PC-9 (cell line): ENCODE measurements around the gene STK10. TPM values are rescaled to one million over a fixed set of nuclear protein-coding genes. Genes with fewer than 3 reads are reported as not detected.

ENCODE experiments used
- BruUV-seq: library from RNA; stranded (reverse); fragments of 400-500 nt; replicated peaks from 2 replicates; lab custom pipeline; 2021; lab: Mats Ljungman, UMichigan
- CTCF ChIA-PET: fragments of 300-600 bp; sonication (Branson Sonifier 250); formaldehyde crosslinking; loops from one replicate; lab custom pipeline; 2022; ENCODE audit warnings: antibody characterized with exemption; lab: Charles Lee
- POLR2A ChIA-PET: fragments of 300-600 bp; sonication (Branson Sonifier 250); formaldehyde crosslinking; loops from one replicate; lab custom pipeline; 2022; ENCODE audit warnings: antibody characterized with exemption; ENCODE audit not compliant: unreplicated experiment; lab: Charles Lee
- DNase-seq, 2 experiments: peaks; one replicate each; pipeline versions ENCODE4 v3.0.0 to v3.0.0-alpha.2; 2015 to 2022; ENCODE audit warnings: mixed read lengths in 1 of 2
- H2AFZ ChIP-seq: fragments of 200-600 bp; sonication (generic); 2 replicates; pipeline ENCODE4 v1.8.1; 2017; ENCODE audit warnings: antibody characterized with exemption
- H3F3A ChIP-seq: fragments of 200-600 bp; sonication (generic); 2 replicates; pipeline ENCODE4 v1.8.1; 2017; ENCODE audit warnings: antibody characterized with exemption, mild to moderate bottlenecking, low read depth; ENCODE audit not compliant: insufficient read depth
- H3K27ac ChIP-seq: fragments of 200-600 bp; sonication (generic); 2 replicates; pipeline ENCODE4 v1.6.1; 2016; ENCODE audit warnings: mixed run types
- H3K27me3 ChIP-seq: fragments of 200-600 bp; sonication (generic); 2 replicates; pipeline ENCODE4 v1.6.1; 2016; ENCODE audit warnings: low read depth, mixed run types; ENCODE audit not compliant: insufficient read depth
- H3K36me3 ChIP-seq: fragments of 200-600 bp; sonication (generic); 2 replicates; pipeline ENCODE4 v1.6.1; 2016; ENCODE audit warnings: low read depth, mixed run types
- H3K4me1 ChIP-seq: fragments of 200-600 bp; sonication (generic); replicated peaks from 2 replicates; pipeline ENCODE4 v1.6.1; 2016; ENCODE audit warnings: mixed run types; ENCODE audit not compliant: insufficient read depth
- H3K4me2 ChIP-seq: fragments of 200-600 bp; sonication (generic); 2 replicates; pipeline ENCODE4 v1.6.1; 2017; ENCODE audit warnings: mixed run types
- H3K4me3 ChIP-seq: fragments of 200-600 bp; sonication (generic); 2 replicates; pipeline ENCODE4 v1.6.1; 2016; ENCODE audit warnings: mixed run types
- H3K79me2 ChIP-seq: fragments of 200-600 bp; sonication (generic); 2 replicates; pipeline ENCODE4 v1.6.1; 2017; ENCODE audit warnings: low read depth, mixed run types
- H3K9me2 ChIP-seq: fragments of 200-600 bp; sonication (generic); 2 replicates; pipeline ENCODE4 v1.8.1; 2017; ENCODE audit warnings: mild to moderate bottlenecking; ENCODE audit not compliant: insufficient read depth
- H3K9me3 ChIP-seq: fragments of 200-600 bp; sonication (generic); 2 replicates; pipeline ENCODE4 v1.8.1; 2016; ENCODE audit warnings: low read depth; ENCODE audit not compliant: insufficient read depth
- H4K20me1 ChIP-seq: fragments of 200-600 bp; sonication (generic); 2 replicates; pipeline ENCODE4 v1.8.1; 2017; ENCODE audit not compliant: insufficient read depth
- CTCF ChIP-seq: fragments of 200-600 bp; sonication (generic); conservative IDR thresholded peaks from 2 replicates; pipeline ENCODE4 v1.6.1; 2017; ENCODE audit warnings: mixed run types, antibody characterized with exemption, mild to moderate bottlenecking, moderate library complexity
- EZH2 ChIP-seq: fragments of 200-600 bp; sonication (generic); IDR thresholded peaks from 2 replicates; pipeline ENCODE4 v1.8.0; 2017; ENCODE audit warnings: antibody characterized with exemption, low read depth
- intact Hi-C: fragments of 100-400 bp; cut with micrococcal nuclease; formaldehyde crosslinking; loops from one replicate; pipeline ENCODE4 v1.10.0; 2022; ENCODE audit not compliant: unreplicated experiment
- total RNA-seq: library from RNA; stranded (reverse); gene quantifications from 2 replicates; pipeline ENCODE4 v1.2.3, GENCODE V29; 2021

Gene STK10
- total RNA-seq, 1 experiment from 2014 or later = 31.5 TPM

DNA sequence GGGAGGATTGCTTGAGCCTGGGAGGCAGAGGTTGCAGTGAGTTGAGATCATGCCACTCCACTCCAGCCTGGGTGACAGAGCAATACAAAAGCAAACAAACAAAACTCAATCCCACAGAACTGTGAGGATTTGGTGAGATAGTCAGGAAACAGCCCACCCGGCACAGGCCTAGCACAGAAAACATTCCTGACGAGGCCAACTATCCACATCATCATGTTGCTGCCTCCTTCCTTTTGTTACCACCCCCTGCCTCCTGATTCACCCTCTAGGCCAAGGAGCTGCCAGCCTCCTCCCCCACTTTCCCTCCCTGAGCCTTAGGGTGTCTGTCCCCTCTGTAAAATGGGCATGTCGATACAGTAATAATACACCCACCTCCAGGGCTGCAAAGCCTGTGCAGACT is 39.0 kb downstream of the STK10 start:
- TF ChIP-seq CTCF (no peak), EZH2 (no peak)
- Histone ChIP-seq H4K20me1 (no peaks in the 10 kb centered on the region; the same call in none of the 2 replicates), H3K9me2 (no peaks in the 10 kb centered on the region), H3K27ac (no peak overlapping the region), H3F3A (0 out of 2 replicates have a peak, but pooled peaks cover 3% of the 10 kb centered on the region), H3K4me1 (no peaks in the 10 kb centered on the region), H3K4me3 (no peak overlapping the region), H2AFZ (no peak overlapping the region), H3K27me3 (no peaks in the 10 kb centered on the region), H3K9me3 (no peaks in the 10 kb centered on the region), H3K36me3 (no peaks in the 10 kb centered on the region), H3K79me2 (no peaks in the 10 kb centered on the region), H3K4me2 (no peak overlapping the region)
- BruUV-seq = no TSS peak
- intact Hi-C loops = no loop called here
- ChIA-PET CTCF (no interaction called here), POLR2A (no interaction called here)
- DNase-seq = no peak

DNA sequence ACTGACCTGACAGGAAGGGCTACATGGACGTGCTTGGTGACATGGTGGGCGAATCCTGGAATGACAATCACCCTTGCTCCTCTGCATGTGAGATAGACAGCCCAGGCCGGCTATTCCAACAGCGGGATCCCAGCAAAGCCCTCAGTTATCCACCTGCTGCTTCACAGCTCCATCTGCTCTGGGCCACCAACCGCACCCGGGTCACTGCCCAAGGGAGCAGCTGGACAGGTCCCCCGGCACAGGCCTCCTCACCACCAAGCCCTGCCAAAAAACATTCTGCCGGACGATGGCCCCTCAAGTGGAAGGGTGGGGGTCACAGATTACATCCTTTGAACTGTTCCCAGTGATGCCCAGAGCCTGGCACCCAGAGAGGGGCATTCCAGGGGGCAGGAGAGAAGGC is 39.6 kb downstream of the STK10 start:
- no peak for DNase-seq
- Histone ChIP-seq H3F3A (0 out of 2 replicates have a peak, but pooled peaks cover 3% of the 10 kb centered on the region), H2AFZ (no peak overlapping the region), H3K27ac (no peak overlapping the region), H3K36me3 (no peaks in the 10 kb centered on the region), H3K9me3 (no peaks in the 10 kb centered on the region), H3K4me2 (no peak overlapping the region), H3K4me3 (no peak overlapping the region), H3K4me1 (no peaks in the 10 kb centered on the region), H4K20me1 (no peaks in the 10 kb centered on the region; the same call in none of the 2 replicates), H3K9me2 (no peaks in the 10 kb centered on the region), H3K27me3 (no peaks in the 10 kb centered on the region), H3K79me2 (no peaks in the 10 kb centered on the region)
- TF ChIP-seq CTCF = no peak
- TF ChIP-seq EZH2 = no peak
- ChIA-PET POLR2A (no interaction called here), CTCF (interaction anchor here (0.6 kb wide), 1 partner anchor 41 kb away, joined by 5 read pairs; no protein-coding TSS in a partner anchor)
- intact Hi-C loops = no loop called here
- BruUV-seq = no TSS peak

GRCh38 chr5:172147857-172148256 is 40.2 kb downstream of the STK10 start:
- no TSS peak for BruUV-seq
- H3K9me2 ChIP-seq = no peaks in the 10 kb centered on the region

More at GRCh38 chr5:172147857-172148256, 40.2 kb downstream of the STK10 start:
- POLR2A ChIA-PET = no interaction called here
- Histone ChIP-seq H3K27ac (no peak overlapping the region), H3K4me3 (no peak overlapping the region), H3K9me3 (no peaks in the 10 kb centered on the region), H3K27me3 (no peaks in the 10 kb centered on the region), H3K4me2 (no peak overlapping the region), H4K20me1 (no peaks in the 10 kb centered on the region; the same call in none of the 2 replicates), H3K4me1 (no peaks in the 10 kb centered on the region), H3K79me2 (no peaks in the 10 kb centered on the region), H3K36me3 (no peaks in the 10 kb centered on the region), H3F3A (0 out of 2 replicates have a peak, but pooled peaks cover 3% of the 10 kb centered on the region), H2AFZ (no peak overlapping the region)
- DNase-seq = no peak
- TF ChIP-seq CTCF = no peak
- no peak for TF ChIP-seq EZH2
- CTCF ChIA-PET = interaction anchor here (0.6 to 0.7 kb wide), 3 partner anchors 41 to 742 kb away, joined by 4 to 5 read pairs (median 4); no protein-coding TSS in a partner anchor
- intact Hi-C loops = no loop called here
